ENCODE results near the gene SPATA31C2. TPM values are rescaled to one million over a fixed set of nuclear protein-coding genes. Genes with fewer than 3 reads are reported as not detected.
"Not testable (repeated sequence)": the region's sequence is repeated elsewhere in the genome, so short reads cannot be mapped to it uniquely, and the experiment has no call there.

Gene SPATA31C2
- total RNA-seq = not detected
- long read RNA-seq, donor 1 = 0 reads
- long read RNA-seq, donor 2 = 0 reads

- DNase-seq; H3K9me3 ChIP-seq; H3K4me3 ChIP-seq; ATAC-seq; H3K4me1 ChIP-seq (ENCODE audit: low read depth); intact Hi-C loops (cut with DNase I, micrococcal nuclease); H3K36me3 ChIP-seq (ENCODE audit: low read depth): not testable (repeated sequence)
Observed at GRCh38 chr9:88138375-88138774, at the start of gene SPATA31C2. Gene SPATA31C2, minus strand, starts transcription at chr9:88138475. Its CDS starts 29 bp downstream, at chr9:88138446.

- H3K36me3 ChIP-seq (ENCODE audit: low read depth) = no peaks in the 10 kb centered on the region
- DNase-seq (no peak), ATAC-seq (no peak)
- intact Hi-C loops (cut with DNase I, micrococcal nuclease) = no loop called here
- H3K4me1 ChIP-seq (ENCODE audit: low read depth) = no peaks in the 10 kb centered on the region
- TF ChIP-seq CTCF (IDR thresholded peaks at IDR 0.05) = no peak
- H3K9me3 ChIP-seq = no peaks in the 10 kb centered on the region
- no peak overlapping the region for H3K4me3 ChIP-seq
Observed at GRCh38 chr9:88187631-88188030, 49.4 kb upstream of the SPATA31C2 start.

DNA sequence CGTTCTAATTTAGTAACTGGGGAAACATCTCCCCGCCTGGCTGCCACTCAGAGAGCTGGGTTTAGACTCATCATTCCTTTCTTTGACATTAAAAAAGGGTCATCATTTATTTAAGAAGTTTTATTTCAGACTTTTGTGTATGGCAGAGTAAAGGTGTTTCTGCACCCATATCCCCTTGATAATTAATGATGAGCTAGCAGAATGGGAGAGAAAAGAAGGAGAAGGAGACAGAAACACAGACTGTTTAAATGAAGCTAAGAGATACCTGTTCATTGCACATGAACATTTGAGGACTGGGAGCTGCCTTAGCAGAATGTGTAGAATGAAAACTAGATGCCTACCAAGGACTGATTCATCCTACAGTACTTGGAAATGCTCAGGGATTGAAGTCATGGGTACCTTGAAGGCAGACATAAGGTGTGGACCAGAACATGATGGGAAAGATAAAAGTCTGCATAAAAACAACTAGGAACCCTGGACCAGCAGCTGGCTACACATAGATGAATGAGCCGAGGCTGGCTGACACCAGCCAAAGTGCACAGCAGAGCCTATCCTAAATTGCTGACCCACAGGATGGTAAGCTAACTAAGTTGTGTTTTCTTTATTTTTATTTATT, 48.3 kb upstream of the SPATA31C2 start:
- no peaks in the 10 kb centered on the region for H3K4me1 ChIP-seq (ENCODE audit: low read depth)
- no peak for ATAC-seq

DNA sequence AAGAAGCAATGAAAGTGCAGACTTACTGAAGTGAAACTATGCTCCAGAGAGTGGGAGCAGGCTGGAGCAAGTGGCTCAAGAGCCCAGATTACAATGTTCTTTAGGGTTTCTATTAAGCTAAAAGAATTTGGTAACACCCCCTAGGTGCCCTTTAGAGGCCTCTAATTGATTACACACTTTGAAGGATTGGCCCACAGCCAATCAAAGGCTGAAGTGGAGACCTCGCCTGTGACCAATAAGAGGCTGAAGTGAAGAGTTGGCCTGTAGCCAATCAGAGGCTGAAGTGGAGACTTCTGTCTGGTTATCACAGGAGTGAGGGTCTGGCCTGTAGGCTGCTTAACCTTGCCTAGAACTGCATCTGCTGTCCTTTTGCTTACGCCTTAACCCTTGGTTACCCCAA, 46.7 kb upstream of the SPATA31C2 start:
- no peaks in the 10 kb centered on the region for H3K9me3 ChIP-seq
- no peaks in the 10 kb centered on the region for H3K36me3 ChIP-seq (ENCODE audit: low read depth)
- ATAC-seq (no peak), DNase-seq (no peak)
- H3K4me1 ChIP-seq (ENCODE audit: low read depth) = no peaks in the 10 kb centered on the region
- intact Hi-C loops (cut with DNase I, micrococcal nuclease) = no loop called here
- no peak overlapping the region for H3K4me3 ChIP-seq
- TF ChIP-seq CTCF (IDR thresholded peaks at IDR 0.05) = no peak

More for the DNA sequence above, 48.3 kb upstream of the SPATA31C2 start:
- no peak for TF ChIP-seq CTCF (IDR thresholded peaks at IDR 0.05)
- intact Hi-C loops (cut with DNase I, micrococcal nuclease) = no loop called here
- Histone ChIP-seq H3K4me3 (no peak overlapping the region), H3K36me3 (ENCODE audit: low read depth) (no peaks in the 10 kb centered on the region), H3K9me3 (no peaks in the 10 kb centered on the region)
- DNase-seq = no peak

- intact Hi-C loops (cut with DNase I, micrococcal nuclease) = no loop called here
- no peak for TF ChIP-seq CTCF (IDR thresholded peaks at IDR 0.05)
- no peaks in the 10 kb centered on the region for H3K36me3 ChIP-seq (ENCODE audit: low read depth)
- H3K4me3 ChIP-seq = no peak overlapping the region
- ATAC-seq = no peak
- H3K9me3 ChIP-seq = no peaks in the 10 kb centered on the region
- no peak for DNase-seq
- no peaks in the 10 kb centered on the region for H3K4me1 ChIP-seq (ENCODE audit: low read depth)
Observed at GRCh38 chr9:88183798-88184495, 45.7 kb upstream of the SPATA31C2 start.

- H3K9me3 ChIP-seq = no peaks in the 10 kb centered on the region
- H3K4me3 ChIP-seq = no peak overlapping the region
- intact Hi-C loops (cut with DNase I, micrococcal nuclease) = no loop called here
- TF ChIP-seq CTCF (IDR thresholded peaks at IDR 0.05) = no peak
- no peaks in the 10 kb centered on the region for H3K4me1 ChIP-seq (ENCODE audit: low read depth)
- no peak for DNase-seq
- H3K36me3 ChIP-seq (ENCODE audit: low read depth) = no peaks in the 10 kb centered on the region
- no peak for ATAC-seq
Observed at GRCh38 chr9:88182501-88182900, 44.2 kb upstream of the SPATA31C2 start.

Data from mucosa of descending colon (tissue), 3 donors.